ENCODE measurements around the gene MTG1.
"Not testable (repeated sequence)": the region's sequence is repeated elsewhere in the genome, so short reads cannot be mapped to it uniquely, and the experiment has no call there.

MTG1 gene

DNA sequence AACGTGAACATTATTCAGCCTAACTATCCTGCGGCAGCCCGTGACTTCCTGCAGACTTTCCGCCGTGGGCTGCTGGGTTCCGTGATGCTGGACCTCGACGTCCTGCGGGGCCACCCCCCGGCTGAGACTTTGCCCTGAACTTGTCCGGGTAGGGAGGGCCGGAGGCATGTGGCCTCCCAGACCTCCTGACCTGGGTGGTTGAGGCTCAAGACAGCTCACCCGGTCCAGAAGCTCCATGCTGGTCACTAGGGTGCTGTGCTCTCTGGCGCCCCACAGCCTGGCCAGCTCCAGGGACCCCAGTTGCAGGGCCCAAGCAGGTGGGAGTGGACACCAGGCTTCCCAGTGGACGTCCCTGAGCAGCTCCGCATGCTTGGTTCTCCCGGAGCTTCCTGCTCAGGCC is 26.1 kb downstream of the MTG1 start:
- H3K9me3 Mint-ChIP-seq, result no peaks in the 10 kb centered on the region
- peaks cover 6% of the 10 kb centered on the region for H3K4me1 Mint-ChIP-seq
- ATAC-seq (replicated peaks; ENCODE audit: extremely low read depth, poor library complexity, severe bottlenecking) (no peak), DNase-seq (ENCODE audit: low spot score in 2 of 2) (no peak)
- no peak overlapping the region for H3K27ac Mint-ChIP-seq (ENCODE audit: low read depth)
- peaks cover 16% of the 10 kb centered on the region for H3K36me3 Mint-ChIP-seq (ENCODE audit: insufficient read depth)
- no peaks in the 10 kb centered on the region for H3K27me3 Mint-ChIP-seq
- no peak overlapping the region for H3K4me3 Mint-ChIP-seq

DNA sequence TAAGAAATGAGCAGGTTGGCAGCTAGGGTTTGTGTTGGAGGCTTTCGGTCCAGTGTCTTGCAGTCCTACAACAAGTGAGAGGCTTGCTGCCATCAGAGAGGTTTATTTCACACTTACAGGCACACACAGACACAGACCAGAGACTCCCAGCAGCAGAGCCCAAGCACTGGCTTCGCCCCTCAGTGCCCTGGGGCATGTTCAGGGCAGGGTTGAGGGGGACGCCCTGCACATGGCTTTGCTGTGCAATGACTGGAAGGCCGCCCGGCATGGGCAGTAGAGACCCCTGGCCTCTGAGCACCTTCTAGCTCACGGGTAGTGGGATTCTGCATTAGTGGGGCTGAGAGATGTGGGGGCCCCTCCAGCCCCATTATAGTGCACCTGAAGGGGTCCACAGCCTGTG is 26.6 kb downstream of the MTG1 start:
- H3K9me3 Mint-ChIP-seq, result no peaks in the 10 kb centered on the region
- ATAC-seq (replicated peaks; ENCODE audit: extremely low read depth, poor library complexity, severe bottlenecking), result no peak
- peaks cover 11% of the 10 kb centered on the region for H3K36me3 Mint-ChIP-seq (ENCODE audit: insufficient read depth)
- H3K27ac Mint-ChIP-seq (ENCODE audit: low read depth), result no peak overlapping the region
- no peaks in the 10 kb centered on the region for H3K27me3 Mint-ChIP-seq
- DNase-seq (ENCODE audit: low spot score in 2 of 2), result no peak
- H3K4me1 Mint-ChIP-seq, result peaks cover 6% of the 10 kb centered on the region
- no peak overlapping the region for H3K4me3 Mint-ChIP-seq

DNA sequence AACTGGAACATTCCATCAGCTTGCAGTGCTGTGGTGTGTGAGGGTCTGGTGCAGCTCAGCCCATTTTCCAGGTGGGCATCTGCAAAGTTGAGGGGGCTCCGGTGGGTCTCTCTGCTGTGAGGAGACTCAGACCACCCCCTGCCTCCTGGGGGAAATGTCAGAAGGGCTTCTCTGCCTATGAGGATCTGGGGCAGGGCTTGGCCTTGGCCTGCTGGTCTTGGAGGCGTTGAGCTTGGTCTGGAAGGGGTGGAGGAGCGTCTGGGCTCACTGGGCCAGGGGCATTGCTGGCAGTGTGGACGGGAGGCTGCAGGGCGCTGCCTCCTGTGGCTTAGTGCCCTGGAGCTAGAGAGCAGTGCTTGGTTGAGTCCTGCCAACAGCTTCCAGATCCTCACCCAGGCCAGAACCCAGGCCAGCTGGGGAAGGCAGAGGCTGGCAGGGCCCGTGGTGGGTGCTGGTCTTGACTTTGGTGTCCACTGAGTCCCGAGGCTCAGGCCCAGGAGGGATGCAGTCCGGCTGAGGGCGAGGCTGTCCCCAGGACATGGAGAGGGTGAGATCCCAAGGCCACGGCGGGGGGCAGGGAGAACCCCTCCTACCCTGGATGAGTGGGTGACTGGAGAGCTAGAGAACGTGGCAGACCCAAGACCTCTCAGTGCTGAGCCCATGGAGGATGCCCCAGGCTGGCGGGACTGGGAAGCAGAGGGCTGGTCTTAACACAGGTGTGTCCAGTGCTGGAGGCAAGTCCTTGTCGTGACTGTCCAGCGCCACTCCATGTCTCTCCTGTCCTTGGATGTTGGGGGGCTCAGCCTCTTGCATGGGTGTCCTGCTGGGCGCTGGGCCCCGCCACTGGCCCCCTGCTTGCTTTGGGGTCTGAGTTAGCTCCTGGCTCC is 27.6 kb downstream of the MTG1 start:
- H3K4me1 Mint-ChIP-seq, result peaks cover 6% of the 10 kb centered on the region
- no peaks in the 10 kb centered on the region for H3K9me3 Mint-ChIP-seq
- peak overlapping the region; percentile 27 for H3K4me3 Mint-ChIP-seq
- no peaks in the 10 kb centered on the region for H3K27me3 Mint-ChIP-seq
- peak overlapping the region; percentile 75 for H3K27ac Mint-ChIP-seq (ENCODE audit: low read depth)
- DNase-seq (ENCODE audit: low spot score in 2 of 2), result no peak
- H3K36me3 Mint-ChIP-seq (ENCODE audit: insufficient read depth), result peaks cover 7% of the 10 kb centered on the region
- ATAC-seq (replicated peaks; ENCODE audit: extremely low read depth, poor library complexity, severe bottlenecking), result no peak

DNA sequence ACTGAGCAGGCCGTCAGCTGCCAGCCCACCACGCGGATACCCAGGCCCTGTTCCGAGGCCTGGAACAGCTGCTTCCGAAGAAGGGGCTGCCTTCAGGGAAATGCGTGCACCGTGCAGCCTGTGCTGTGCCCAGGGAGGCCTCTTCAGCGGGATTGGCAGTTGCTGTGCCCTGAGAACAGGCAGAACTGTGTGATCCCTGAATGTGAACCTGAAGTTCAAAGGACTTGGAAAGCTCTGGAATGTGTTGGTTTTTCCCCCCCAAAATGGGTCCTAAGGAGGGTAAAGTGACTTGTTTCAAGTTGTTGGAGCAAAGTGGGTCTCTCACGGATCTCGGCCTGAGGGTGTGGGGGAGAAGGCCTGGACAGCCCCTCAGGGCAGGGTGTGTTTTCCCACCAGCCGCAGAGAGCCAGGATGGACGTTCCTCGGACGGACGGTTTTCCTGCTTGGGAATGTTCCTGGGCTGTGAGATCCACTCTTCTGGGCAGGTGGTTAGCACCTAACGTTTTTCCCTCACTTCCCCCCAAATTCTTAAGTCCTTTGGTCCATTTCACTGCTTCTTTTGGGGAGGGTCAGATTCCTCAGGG is 28.4 kb downstream of the MTG1 start:
- Mint-ChIP-seq H3K36me3 (ENCODE audit: insufficient read depth) (peaks cover 7% of the 10 kb centered on the region), H3K9me3 (no peaks in the 10 kb centered on the region), H3K4me3 (peak overlapping the region; percentile 25), H3K27me3 (no peaks in the 10 kb centered on the region), H3K4me1 (peaks cover 6% of the 10 kb centered on the region), H3K27ac (ENCODE audit: low read depth) (no peak overlapping the region)
- DNase-seq (ENCODE audit: low spot score in 2 of 2) (no peak), ATAC-seq (replicated peaks; ENCODE audit: extremely low read depth, poor library complexity, severe bottlenecking) (no peak)

DNA sequence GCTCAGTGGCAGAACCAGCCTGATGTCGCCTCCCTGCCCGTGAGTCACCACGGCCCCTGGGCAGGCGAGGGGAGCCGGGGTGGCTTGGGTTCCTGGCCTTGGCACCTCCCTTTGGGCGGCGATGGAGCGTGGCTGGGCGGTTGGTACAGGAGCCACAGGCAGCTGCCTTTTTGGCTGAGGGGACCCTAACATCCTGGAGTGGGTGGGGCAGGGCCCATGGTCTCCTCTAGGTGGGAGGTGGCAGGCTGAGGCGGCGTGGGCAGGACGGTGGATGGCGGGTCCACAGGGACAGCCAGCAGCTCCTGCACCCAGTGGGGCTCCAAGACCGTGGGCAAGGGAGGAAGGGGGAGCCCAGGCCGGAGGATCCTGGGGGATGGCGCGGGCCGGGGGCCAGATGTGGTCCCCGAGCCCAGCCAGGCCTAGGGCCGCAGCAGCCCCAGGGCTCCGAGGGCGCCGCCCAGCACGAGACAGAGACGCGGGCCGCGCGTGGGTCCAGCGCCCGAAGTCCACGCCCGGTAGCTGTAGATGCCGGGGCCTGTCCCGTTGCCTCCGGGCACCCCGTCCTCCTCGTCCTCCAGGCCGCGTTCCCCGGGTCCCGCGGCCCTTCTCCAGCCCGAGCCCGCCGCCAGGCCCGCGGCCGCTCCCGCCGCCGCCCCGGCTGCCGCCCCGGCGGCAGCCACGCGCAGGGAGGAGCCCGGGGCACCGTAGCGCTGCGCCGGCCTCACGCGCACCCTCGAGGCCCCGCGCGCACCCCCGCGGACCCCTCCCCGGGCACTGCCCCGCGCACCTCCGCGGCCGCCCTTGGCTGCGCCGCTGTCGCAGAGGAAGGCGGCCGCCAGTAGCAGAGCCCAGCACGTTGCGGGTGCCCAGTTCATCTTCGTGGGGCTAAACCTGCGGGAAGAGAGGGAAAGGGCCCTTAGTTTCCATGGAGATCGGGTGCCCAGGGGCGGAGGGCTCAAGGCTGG is 29.1 kb downstream of the MTG1 start:
- no peak for ATAC-seq (replicated peaks; ENCODE audit: extremely low read depth, poor library complexity, severe bottlenecking)
- Mint-ChIP-seq H3K9me3 (no peaks in the 10 kb centered on the region), H3K27me3 (no peaks in the 10 kb centered on the region), H3K36me3 (ENCODE audit: insufficient read depth) (peaks cover 7% of the 10 kb centered on the region), H3K27ac (ENCODE audit: low read depth) (no peak overlapping the region), H3K4me1 (peaks cover 6% of the 10 kb centered on the region), H3K4me3 (peak overlapping the region; percentile 25)
- DNase-seq (ENCODE audit: low spot score in 2 of 2), result no peak

DNA sequence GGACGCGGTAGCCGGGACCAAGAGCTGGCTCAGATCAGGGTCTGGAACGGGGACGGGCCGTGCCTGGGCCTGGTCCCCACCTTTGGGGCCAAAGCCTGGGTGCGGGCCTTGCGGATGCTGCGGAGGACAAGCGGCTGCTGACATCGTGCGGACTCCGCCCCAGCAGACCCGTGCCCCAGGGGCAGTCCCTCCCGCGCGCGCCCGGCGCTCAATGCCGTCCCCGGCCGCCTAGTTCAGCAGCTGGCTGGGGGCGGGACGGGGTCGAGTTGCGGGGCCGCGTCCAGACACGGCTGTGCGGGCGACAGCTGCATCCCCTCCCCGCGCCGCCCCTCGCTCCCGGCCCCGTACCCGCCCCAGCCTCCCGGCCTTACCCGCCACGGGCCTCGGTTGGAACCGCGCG is 30.1 kb downstream of the MTG1 start:
- H3K9me3 Mint-ChIP-seq; DNase-seq (ENCODE audit: low spot score in 2 of 2); H3K4me1 Mint-ChIP-seq; H3K4me3 Mint-ChIP-seq; ATAC-seq (replicated peaks; ENCODE audit: extremely low read depth, poor library complexity, severe bottlenecking); H3K27me3 Mint-ChIP-seq; H3K36me3 Mint-ChIP-seq (ENCODE audit: insufficient read depth); H3K27ac Mint-ChIP-seq (ENCODE audit: low read depth): not testable (repeated sequence)

DNA sequence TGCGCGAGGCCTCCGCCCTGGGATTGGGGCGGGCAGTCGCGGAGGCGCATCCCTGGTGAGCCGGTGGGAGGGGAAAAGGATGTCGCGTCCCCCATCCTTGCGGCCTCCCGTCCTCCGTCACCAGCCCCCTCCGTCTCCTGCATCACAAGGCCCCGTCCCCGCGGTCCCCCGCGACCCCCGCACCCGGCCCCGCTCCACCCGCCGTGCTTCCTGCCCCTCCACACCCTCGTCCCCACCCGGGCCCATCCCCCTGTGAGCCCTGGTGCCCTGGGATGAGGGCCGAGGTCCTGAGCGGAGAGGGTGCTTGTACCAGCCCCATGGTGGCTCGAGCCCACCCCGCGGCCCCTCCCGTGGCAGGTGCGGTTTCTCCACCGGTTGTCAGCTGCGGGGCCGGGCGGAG is 30.6 kb downstream of the MTG1 start, which contains the start of gene SPRN:
Gene SPRN, minus strand, starts transcription at position 25 of the 400 bp plus-strand sequence. CDS start 944 bp downstream, outside the sequence.
- H3K4me3 Mint-ChIP-seq, result peak within 1 kb of the TSS; percentile 25
- not testable (repeated sequence) for H3K27ac Mint-ChIP-seq (ENCODE audit: low read depth); ATAC-seq (replicated peaks; ENCODE audit: extremely low read depth, poor library complexity, severe bottlenecking); H3K27me3 Mint-ChIP-seq; H3K9me3 Mint-ChIP-seq; H3K4me1 Mint-ChIP-seq; DNase-seq (ENCODE audit: low spot score in 2 of 2); H3K36me3 Mint-ChIP-seq (ENCODE audit: insufficient read depth)

DNA sequence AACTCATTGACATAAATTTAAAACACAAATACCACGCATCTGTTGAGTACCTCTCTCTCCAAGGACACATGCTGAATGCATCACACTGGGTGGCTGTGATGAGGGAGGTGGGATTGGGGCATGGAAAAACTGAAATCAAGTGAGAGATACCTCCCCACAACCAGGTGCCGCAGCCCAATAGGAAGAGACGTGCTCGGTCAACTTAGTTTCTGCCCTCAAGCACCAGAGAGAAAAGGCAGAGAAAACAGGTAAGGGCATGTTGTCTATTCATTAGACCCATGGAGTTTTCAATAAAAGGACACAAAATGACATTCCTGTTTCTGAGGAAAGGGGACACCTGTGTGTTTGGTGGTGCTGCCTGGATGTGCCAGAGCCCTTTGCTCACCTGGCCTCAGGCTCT is 35.6 kb downstream of the MTG1 start:
- not testable (repeated sequence) for H3K4me3 Mint-ChIP-seq; H3K27ac Mint-ChIP-seq (ENCODE audit: low read depth); H3K27me3 Mint-ChIP-seq; H3K4me1 Mint-ChIP-seq; H3K9me3 Mint-ChIP-seq; ATAC-seq (replicated peaks; ENCODE audit: extremely low read depth, poor library complexity, severe bottlenecking); H3K36me3 Mint-ChIP-seq (ENCODE audit: insufficient read depth); DNase-seq (ENCODE audit: low spot score in 2 of 2)

DNA sequence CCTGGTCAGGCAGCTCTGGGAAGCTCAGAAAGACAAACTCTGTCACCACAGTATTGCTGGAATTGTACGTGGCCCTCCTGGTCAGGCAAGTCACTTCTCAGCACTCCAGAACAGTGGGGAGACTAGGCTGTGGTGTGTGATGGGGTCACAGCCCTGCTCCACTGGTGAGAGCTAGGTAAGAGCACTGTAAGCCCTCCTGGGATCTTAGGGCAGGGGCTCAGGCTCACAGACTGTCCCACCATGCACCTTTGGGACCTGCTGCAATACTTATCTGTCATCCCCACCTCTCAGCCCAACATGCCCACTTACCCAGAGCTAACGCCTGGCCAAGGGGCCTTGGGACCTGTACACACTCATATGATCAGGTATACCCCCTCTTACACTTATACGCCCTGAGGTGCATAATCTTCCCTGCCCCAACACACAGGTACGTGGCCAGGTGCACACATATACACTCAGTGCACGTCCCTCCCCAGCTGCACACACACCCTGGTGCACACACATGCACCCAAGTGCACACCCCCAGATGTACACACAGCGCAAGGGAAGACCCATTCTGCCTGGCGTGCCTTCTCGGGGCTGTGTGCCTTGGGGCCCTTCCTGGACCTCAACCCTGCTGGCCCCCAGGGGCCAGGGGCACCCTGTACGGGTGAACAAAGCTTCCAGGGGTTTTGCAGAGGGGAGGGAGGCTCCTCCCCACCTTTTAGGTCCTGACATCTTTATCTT is 38.1 kb downstream of the MTG1 start:
- not testable (repeated sequence) for H3K9me3 Mint-ChIP-seq; ATAC-seq (replicated peaks; ENCODE audit: extremely low read depth, poor library complexity, severe bottlenecking); DNase-seq (ENCODE audit: low spot score in 2 of 2)

DNA sequence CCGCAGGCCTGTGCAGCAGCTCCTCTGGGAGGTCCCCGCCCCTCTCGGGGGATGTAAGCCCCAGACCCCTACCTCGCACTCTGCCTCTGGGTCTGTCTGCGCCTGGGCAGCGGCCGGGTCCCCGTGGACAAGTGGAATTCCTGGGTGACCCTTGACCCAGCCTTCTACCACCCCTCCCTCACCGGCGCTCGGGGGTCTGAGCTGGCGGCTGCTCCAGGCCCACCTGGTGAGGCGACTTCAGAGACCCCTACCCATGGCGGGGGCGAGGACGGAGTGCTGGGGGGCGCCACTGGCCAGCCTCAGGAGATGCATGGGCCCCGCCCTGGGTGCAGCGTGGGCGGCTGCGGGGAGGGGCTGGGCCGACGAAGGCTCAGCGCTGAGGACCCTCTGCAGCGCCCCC is 38.8 kb downstream of the MTG1 start:
- peaks cover 15% of the 10 kb centered on the region for H3K27me3 Mint-ChIP-seq
- DNase-seq (ENCODE audit: low spot score in 2 of 2); H3K4me1 Mint-ChIP-seq; H3K9me3 Mint-ChIP-seq; H3K4me3 Mint-ChIP-seq; H3K27ac Mint-ChIP-seq (ENCODE audit: low read depth); H3K36me3 Mint-ChIP-seq (ENCODE audit: insufficient read depth); ATAC-seq (replicated peaks; ENCODE audit: extremely low read depth, poor library complexity, severe bottlenecking): not testable (repeated sequence)

More for the DNA sequence above, 38.1 kb downstream of the MTG1 start:
- H3K27ac Mint-ChIP-seq (ENCODE audit: low read depth); H3K4me3 Mint-ChIP-seq; H3K27me3 Mint-ChIP-seq; H3K4me1 Mint-ChIP-seq; H3K36me3 Mint-ChIP-seq (ENCODE audit: insufficient read depth): not testable (repeated sequence)

DNA sequence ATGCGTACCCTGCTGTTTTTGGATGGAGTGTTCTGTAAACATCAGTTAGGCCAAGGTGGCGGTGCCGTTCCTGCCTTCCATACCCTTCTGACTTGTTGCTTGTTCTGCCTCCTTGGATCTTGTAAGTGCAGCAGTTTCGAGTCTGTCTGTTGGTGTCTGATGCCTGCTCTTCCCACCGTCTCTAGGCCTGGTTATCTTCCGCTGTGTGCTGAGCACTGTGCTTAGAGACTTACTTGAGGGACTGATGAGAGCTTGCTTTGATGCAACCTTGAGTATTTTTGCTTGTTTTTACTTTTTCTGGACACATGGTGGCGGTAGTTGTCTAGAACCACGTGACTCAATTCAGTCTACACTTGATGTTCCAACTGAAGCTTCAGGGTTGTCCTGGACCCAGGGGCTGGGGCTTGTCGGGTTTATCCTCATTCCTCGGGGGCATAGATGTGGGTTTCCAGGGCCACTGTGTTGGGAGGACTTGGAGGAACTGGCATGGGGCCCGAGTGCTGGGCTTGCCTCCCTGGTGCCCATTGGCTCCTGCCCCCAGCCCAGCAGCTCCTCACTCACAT is 44.8 kb downstream of the MTG1 start:
- no peak overlapping the region for H3K4me3 Mint-ChIP-seq
- no peak overlapping the region for H3K27ac Mint-ChIP-seq (ENCODE audit: low read depth)
- H3K4me1 Mint-ChIP-seq, result peaks cover 24% of the 10 kb centered on the region
- DNase-seq (ENCODE audit: low spot score in 2 of 2), result no peak
- no peak for ATAC-seq (replicated peaks; ENCODE audit: extremely low read depth, poor library complexity, severe bottlenecking)
- no peaks in the 10 kb centered on the region for H3K36me3 Mint-ChIP-seq (ENCODE audit: insufficient read depth)
- no peaks in the 10 kb centered on the region for H3K9me3 Mint-ChIP-seq
- H3K27me3 Mint-ChIP-seq, result peaks cover 15% of the 10 kb centered on the region
